OCI-LY7 (cell line): ENCODE measurements around the gene C2. TPM values are rescaled to one million over a fixed set of nuclear protein-coding genes. Genes with fewer than 3 reads are reported as not detected.

Source experiments
- BruUV-seq: library from RNA; stranded (reverse); fragments of 400-500 nt; replicated peaks from 2 replicates; lab custom pipeline; 2021; lab: Mats Ljungman, UMichigan
- CTCF ChIA-PET: fragments of 300-600 bp; sonication (Branson Sonifier 250); formaldehyde crosslinking; loops from one replicate; lab custom pipeline; 2022; ENCODE audit warnings: antibody characterized with exemption; ENCODE audit not compliant: unreplicated experiment; lab: Charles Lee
- POLR2A ChIA-PET: fragments of 300-600 bp; sonication (Branson Sonifier 250); formaldehyde crosslinking; loops from one replicate; lab custom pipeline; 2022; ENCODE audit warnings: antibody characterized with exemption; lab: Charles Lee
- DNase-seq: peaks from one replicate; pipeline ENCODE4 v3.0.0-alpha.2; 2015; ENCODE audit warnings: low spot score
- H2AFZ ChIP-seq: fragments of 200-600 bp; sonication (generic), shearing (Covaris generic); 2 replicates; pipeline ENCODE4 v1.6.1; 2014; ENCODE audit warnings: mild to moderate bottlenecking, antibody characterized with exemption, low read length, moderate library complexity
- H3K27ac ChIP-seq: fragments of 200-600 bp; sonication (generic); 2 replicates; pipeline ENCODE4 v1.5.1; 2014; ENCODE audit warnings: mixed run types, low read depth, mild to moderate bottlenecking, moderate library complexity, low read length, inconsistent platforms; ENCODE audit not compliant: poor library complexity, severe bottlenecking
- H3K36me3 ChIP-seq: fragments of 200-600 bp; sonication (generic); 2 replicates; pipeline ENCODE4 v1.6.1; 2014; ENCODE audit warnings: mild to moderate bottlenecking, antibody characterized with exemption, low read length, moderate library complexity, mixed read lengths; ENCODE audit not compliant: insufficient read depth
- H3K4me1 ChIP-seq: fragments of 200-600 bp; sonication (generic); 2 replicates; pipeline ENCODE4 v1.5.1; 2014; ENCODE audit warnings: mild to moderate bottlenecking, low read length; ENCODE audit not compliant: insufficient read depth, poor library complexity, severe bottlenecking
- H3K4me2 ChIP-seq: fragments of 200-600 bp; sonication (generic); 2 replicates; pipeline ENCODE4 v1.6.1; 2014; ENCODE audit warnings: mild to moderate bottlenecking, low read length
- H3K4me3 ChIP-seq: fragments of 200-600 bp; sonication (generic); 2 replicates; pipeline ENCODE4 v1.5.1; 2014; ENCODE audit warnings: mild to moderate bottlenecking, low read depth, low read length; ENCODE audit not compliant: poor library complexity, severe bottlenecking
- H3K79me2 ChIP-seq: fragments of 200-600 bp; sonication (generic); 2 replicates; pipeline ENCODE4 v1.6.1; 2016; ENCODE audit warnings: low read depth, mild to moderate bottlenecking, low read length, moderate library complexity, mixed read lengths; ENCODE audit not compliant: insufficient read depth
- H3K9me2 ChIP-seq: fragments of 200-600 bp; sonication (generic); 2 replicates; pipeline ENCODE4 v1.6.1; 2016; ENCODE audit warnings: mild to moderate bottlenecking, low read length, mixed read lengths; ENCODE audit not compliant: insufficient read depth
- H3K9me3 ChIP-seq: fragments of 200-600 bp; sonication (generic); 2 replicates; pipeline ENCODE4 v1.6.1; 2014; ENCODE audit warnings: mild to moderate bottlenecking, mixed run types, low read length, mixed read lengths
- H4K20me1 ChIP-seq: fragments of 200-600 bp; sonication (generic); 2 replicates; pipeline ENCODE4 v1.6.1; 2014; ENCODE audit warnings: mild to moderate bottlenecking, antibody characterized with exemption, low read length, moderate library complexity, mixed read lengths; ENCODE audit not compliant: insufficient read depth
- CTCF ChIP-seq: fragments of 200-600 bp; sonication (generic); conservative IDR thresholded peaks from 2 replicates; pipeline ENCODE4 v1.5.1; 2014; ENCODE audit warnings: mild to moderate bottlenecking, antibody characterized with exemption, low read length, moderate library complexity, mixed read lengths
- EZH2phosphoT487 ChIP-seq: fragments of 200-600 bp; sonication (generic); IDR thresholded peaks from 2 replicates; pipeline ENCODE4 v1.6.1; 2018; ENCODE audit warnings: low read depth, borderline replicate concordance, mild to moderate bottlenecking, mixed run types, antibody characterized with exemption, low read length, moderate library complexity, mixed read lengths
- intact Hi-C: fragments of 100-400 bp; cut with micrococcal nuclease; formaldehyde crosslinking; loops from one replicate; pipeline ENCODE4 v1.10.0; 2022; ENCODE audit not compliant: unreplicated experiment
- total RNA-seq, 2 experiments: library from RNA; depleted of rRNA in 1 of 2; stranded (reverse); fragments of >200 nt in 1 of 2; shearing (Covaris generic) in 1 of 2; gene quantifications; 2 replicates each; pipeline ENCODE4 v1.2.3, GENCODE V29; 2014 to 2022

Gene C2
- total RNA-seq, 2 experiments from 2014 or later: 3.4 to 4.4 TPM

GRCh38 chr6:31956796-31957195 is 29.3 kb downstream of the C2 start:
- Histone ChIP-seq H3K36me3 (peaks cover 53% of the 10 kb centered on the region), H4K20me1 (no peaks in the 10 kb centered on the region), H2AFZ (no peak overlapping the region), H3K9me2 (no peaks in the 10 kb centered on the region), H3K4me1 (peaks cover 18% of the 10 kb centered on the region), H3K9me3 (no peaks in the 10 kb centered on the region), H3K79me2 (peaks cover 21% of the 10 kb centered on the region; the same call in 1 of the 2 replicates), H3K27ac (no peak overlapping the region), H3K4me3 (no peak overlapping the region), H3K4me2 (no peak overlapping the region)
- TF ChIP-seq CTCF (no peak), EZH2phosphoT487 (no peak)
- no TSS peak for BruUV-seq
- ChIA-PET CTCF (no interaction called here), POLR2A (interaction anchor here (3.3 kb wide), 1 partner anchor 14 kb away, joined by 26 read pairs; the partner anchor contains the start of gene DXO)
- DNase-seq: no peak
- intact Hi-C loops: loop anchor here (5.0 to 10.0 kb wide), 2 partner anchors 124 to 252 kb away; partner anchors contain the start of genes ABHD16A and LY6G6F

DNA sequence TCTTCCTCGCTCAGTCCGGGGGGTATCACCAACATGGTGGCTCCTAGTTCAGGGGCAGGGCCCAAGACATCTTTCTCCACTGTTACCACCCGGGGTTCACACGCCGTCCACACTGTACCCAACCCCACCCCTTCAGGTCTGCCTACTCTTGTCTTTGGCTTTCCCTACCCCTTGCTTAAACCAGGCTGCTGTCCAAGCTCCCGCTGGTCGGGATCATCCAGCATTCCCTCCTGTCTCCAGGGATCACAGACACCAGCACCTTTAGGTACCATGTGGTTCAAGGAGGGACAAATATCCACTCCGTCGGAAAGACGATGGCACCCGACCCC is 30.9 kb downstream of the C2 start:
- H3K9me2 ChIP-seq: no peaks in the 10 kb centered on the region
- H4K20me1 ChIP-seq: no peaks in the 10 kb centered on the region
- H3K4me3 ChIP-seq: peak overlapping the region; percentile 97
- no peaks in the 10 kb centered on the region for H3K9me3 ChIP-seq
- no peak overlapping the region for H3K27ac ChIP-seq
- peaks cover 18% of the 10 kb centered on the region for H3K4me1 ChIP-seq
- no peak for TF ChIP-seq CTCF
- TF ChIP-seq EZH2phosphoT487: no peak
- CTCF ChIA-PET: no interaction called here
- H3K36me3 ChIP-seq: peaks cover 50% of the 10 kb centered on the region
- intact Hi-C loops: loop anchor here (5.0 to 10.0 kb wide), 2 partner anchors 126 to 254 kb away; partner anchors contain the start of genes ABHD16A and LY6G6F
- POLR2A ChIA-PET: interaction anchor here (0.7 to 3.3 kb wide), 4 partner anchors 13 to 298 kb away, joined by 3 to 26 read pairs (median 4); partner anchors contain the start of genes C6orf47 and DXO
- H3K4me2 ChIP-seq: peak overlapping the region; percentile 91
- H2AFZ ChIP-seq: peak overlapping the region; percentile 81
- no peak for DNase-seq
- no TSS peak for BruUV-seq
- peaks cover 21% of the 10 kb centered on the region; the same call in 1 of the 2 replicates for H3K79me2 ChIP-seq
